GM12878 (cell line): Measurements from ENCODE around the gene MXD4. TPM values are rescaled to one million over a fixed set of nuclear protein-coding genes. Genes with fewer than 3 reads are reported as not detected.

Source experiments
- ATAC-seq: fragments of 200-7000 bp; cut with Tn5 transposase; 3 replicates; pipeline ENCODE4 v1.9.1; 2020; ENCODE audit warnings: mild to moderate bottlenecking, moderate library complexity
- BruUV-seq: library from RNA; stranded (reverse); fragments of 400-500 nt; replicated peaks from 2 replicates; lab custom pipeline; 2021; lab: Mats Ljungman, UMichigan
- CTCF ChIA-PET: fragments of 300-600 bp; sonication (Branson Sonifier 250); formaldehyde crosslinking; extraction: SDS; loops from one replicate; lab custom pipeline; 2021; ENCODE audit warnings: inconsistent platforms; lab: Yijun Ruan, JAX
- POLR2A ChIA-PET: fragments of 350-600 bp; formaldehyde crosslinking; extraction: SDS; loops from one replicate; lab custom pipeline; 2021; ENCODE audit warnings: inconsistent platforms; lab: Charles Lee
- RAD21 ChIA-PET: fragments of 300-600 bp; sonication (Branson Sonifier 250); formaldehyde crosslinking; loops from one replicate; lab custom pipeline; 2023; ENCODE audit warnings: antibody characterized with exemption; ENCODE audit not compliant: unreplicated experiment; lab: Charles Lee
- SMC1A ChIA-PET: fragments of 300-600 bp; sonication (Branson Sonifier 250); formaldehyde crosslinking; loops from one replicate; lab custom pipeline; 2023; ENCODE audit not compliant: unreplicated experiment, uncharacterized antibody; lab: Charles Lee
- DNase-seq: peaks from one replicate; pipeline ENCODE4 v3.0.0-alpha.2; 2011; ENCODE audit warnings: low read depth, low spot score
- FAIRE-seq: peaks from 3 replicates; lab custom pipeline; 2011; peaks lifted over from hg19 to GRCh38; lab: Jason Lieb, UNC
- H2AFZ ChIP-seq: 2 replicates; pipeline ENCODE4 v1.6.0; 2011; ENCODE audit warnings: low read depth, low read length, control low read depth; ENCODE audit not compliant: control insufficient read depth
- H3K27ac ChIP-seq: 2 replicates; pipeline ENCODE4 v1.5.1; 2011; ENCODE audit warnings: control low read depth; ENCODE audit not compliant: control insufficient read depth, insufficient read depth
- H3K27me3 ChIP-seq, 2 experiments: replicated peaks in 1 of 2; 2 replicates each; pipeline versions ENCODE4 v1.6.0 to v1.6.1; 2011; ENCODE audit warnings: low read length in 1 of 2; ENCODE audit not compliant: control insufficient read depth in 2 of 2, insufficient read depth in 2 of 2
- H3K36me3 ChIP-seq, 2 experiments: 2 replicates each; pipeline ENCODE4 v1.5.1; 2011; ENCODE audit warnings: low read length in 1 of 2; ENCODE audit not compliant: control insufficient read depth in 2 of 2, insufficient read depth in 2 of 2
- H3K4me1 ChIP-seq: 2 replicates; pipeline ENCODE4 v1.6.1; 2011; ENCODE audit warnings: mild to moderate bottlenecking, low read length, moderate library complexity, mixed read lengths; ENCODE audit not compliant: control insufficient read depth, insufficient read depth
- H3K4me2 ChIP-seq: 2 replicates; pipeline ENCODE4 v1.6.0; 2011; ENCODE audit warnings: control low read depth; ENCODE audit not compliant: control insufficient read depth, insufficient read depth
- H3K4me3 ChIP-seq: fragments of 200-600 bp; sonication (generic); 2 replicates; pipeline ENCODE4 v1.5.1; 2016
- H3K79me2 ChIP-seq: 2 replicates; pipeline ENCODE4 v1.6.0; 2011; ENCODE audit warnings: low read length; ENCODE audit not compliant: control insufficient read depth, insufficient read depth
- H3K9ac ChIP-seq: 2 replicates; pipeline ENCODE4 v1.8.0; 2011; ENCODE audit warnings: low read length, control low read depth, mixed read lengths; ENCODE audit not compliant: control insufficient read depth, insufficient read depth
- H3K9me3 ChIP-seq: replicated peaks from 3 replicates; pipeline ENCODE4 v1.5.1; 2011; ENCODE audit warnings: mild to moderate bottlenecking, low read length; ENCODE audit not compliant: control insufficient read depth, insufficient read depth
- H4K20me1 ChIP-seq: 2 replicates; pipeline ENCODE4 v1.6.0; 2011; ENCODE audit not compliant: control insufficient read depth, insufficient read depth
- ATF3 ChIP-seq: IDR thresholded peaks from 2 replicates; pipeline ENCODE4 v1.6.1; 2011; ENCODE audit warnings: low read depth, mild to moderate bottlenecking, low read length, moderate library complexity, borderline replicate concordance; ENCODE audit errors: extremely low read depth
- CBX3 ChIP-seq: fragments of 200-600 bp; sonication (generic); IDR thresholded peaks from 2 replicates; pipeline ENCODE4 v1.6.1; 2016; ENCODE audit warnings: low read depth, borderline replicate concordance
- CTCF ChIP-seq, 3 experiments: IDR thresholded peaks in 2 of 3; conservative IDR thresholded peaks in 1 of 3; 2 replicates each; pipeline ENCODE4 v1.5.1; 2011; ENCODE audit warnings: low read depth in 3 of 3, low read length in 3 of 3, mild to moderate bottlenecking in 3 of 3, control low read depth in 2 of 3, moderate library complexity in 2 of 3, inconsistent platforms in 1 of 3, mixed read lengths in 1 of 3; ENCODE audit not compliant: control insufficient read depth in 2 of 3, insufficient read depth in 1 of 3; ENCODE audit errors: extremely low read depth in 1 of 3
- DPF2 ChIP-seq: fragments of 450-650 bp; IDR thresholded peaks from 2 replicates; pipeline ENCODE4 v1.6.1; 2017; ENCODE audit warnings: mild to moderate bottlenecking
- JUNB ChIP-seq: IDR thresholded peaks from 2 replicates; pipeline ENCODE4 v1.6.1; 2016; ENCODE audit warnings: antibody characterized with exemption, mild to moderate bottlenecking
- KLF5 ChIP-seq: fragments of 450-650 bp; IDR thresholded peaks from 2 replicates; pipeline ENCODE4 v1.6.1; 2014; ENCODE audit warnings: mild to moderate bottlenecking; ENCODE audit not compliant: partially characterized antibody
- MEF2B ChIP-seq: fragments of 450-650 bp; IDR thresholded peaks from 2 replicates; pipeline ENCODE4 v1.6.1; 2018; ENCODE audit warnings: mild to moderate bottlenecking, moderate library complexity; ENCODE audit not compliant: partially characterized antibody, poor library complexity, severe bottlenecking
- NR2C1 ChIP-seq: fragments of 450-650 bp; IDR thresholded peaks from 2 replicates; pipeline ENCODE4 v1.6.1; 2017; ENCODE audit warnings: antibody characterized with exemption, mild to moderate bottlenecking, moderate library complexity
- PAX5 ChIP-seq: IDR thresholded peaks from 2 replicates; pipeline ENCODE4 v1.6.1; 2011; ENCODE audit warnings: low read depth, low read length, borderline replicate concordance
- SP1 ChIP-seq: IDR thresholded peaks from one replicate; pipeline ENCODE4 v1.6.1; 2011; ENCODE audit warnings: low read depth, low read length
- STAT1 ChIP-seq: fragments of 450-650 bp; conservative IDR thresholded peaks from 2 replicates; pipeline ENCODE4 v1.6.1; 2014; ENCODE audit warnings: antibody characterized with exemption, mild to moderate bottlenecking
- TCF3 ChIP-seq: IDR thresholded peaks from 2 replicates; pipeline ENCODE4 v1.6.1; 2012; ENCODE audit warnings: low read depth, mild to moderate bottlenecking, low read length, borderline replicate concordance; ENCODE audit not compliant: insufficient read depth
- YBX1 ChIP-seq: fragments of 450-650 bp; IDR thresholded peaks from 2 replicates; pipeline ENCODE4 v1.6.1; 2016; ENCODE audit warnings: antibody characterized with exemption
- WGBS: methylation state at CpG from one replicate; pipeline ENCODE4 v1.1.6; 2016; ENCODE audit warnings: low lambda C conversion rate; ENCODE audit not compliant: insufficient replicate concordance, insufficient coverage; ENCODE audit errors: missing lambda C conversion rate; 5-methylcytosine and 5-hydroxymethylcytosine counted together
- in situ Hi-C: fragments of 300-500 bp; cut with MboI; formaldehyde crosslinking; loops from 9 replicates; pipeline ENCODE4 v1.14.3; 2018; ENCODE audit warnings: mixed read lengths
- intact Hi-C: fragments of 100-400 bp; cut with micrococcal nuclease; formaldehyde crosslinking; loops from one replicate; pipeline ENCODE4 v1.14.2; 2022; ENCODE audit not compliant: unreplicated experiment
- polyA plus RNA-seq, 11 experiments: library from polyadenylated mRNA; depleted of rRNA in 4 of 11; unstranded in 6 of 11; stranded (reverse) in 5 of 11; fragments of >200 nt; fragmentation: Nextera tagmentation in 4 of 11; fragmentation: Illumina TruSeq in 1 of 11; extraction: Ambion mirVana in 4 of 11; extraction: Trizol in 1 of 11; gene quantifications; 1 replicate in 1 of 11; 2 replicates in 10 of 11; pipeline versions ENCODE4 v1.2.1 to v1.2.3, GENCODE V29; 2011 to 2016; ENCODE audit warnings: inconsistent platforms in 2 of 11, missing spikeins in 2 of 11, low read depth in 1 of 11
- total RNA-seq, 4 experiments: library from RNA; depleted of rRNA in 3 of 4; stranded (reverse); fragments of >200 nt in 3 of 4; fragmentation: Illumina TruSeq in 1 of 4; extraction: Trizol in 1 of 4; gene quantifications; 2 replicates each; pipeline versions ENCODE4 v1.2.1 to v1.2.3, GENCODE V29; 2013 to 2021
- TF ChIP-seq, protein P1 (sequence below): IDR thresholded peaks from 2 replicates; pipeline ENCODE4 v1.6.1; 2012; ENCODE audit warnings: low read length, inconsistent platforms
- TF ChIP-seq, protein P2 (sequence below): fragments of 450-650 bp; IDR thresholded peaks from 2 replicates; pipeline ENCODE4 v1.6.1; 2016; ENCODE audit warnings: mild to moderate bottlenecking

The MXD4 gene
- total and polyA plus RNA-seq, 10 of the 15 experiments (the other 5 are each of a cell fraction or from before 2014, with no cell fraction given): 0.21 to 25.6 (median 5.2) TPM

DNA sequence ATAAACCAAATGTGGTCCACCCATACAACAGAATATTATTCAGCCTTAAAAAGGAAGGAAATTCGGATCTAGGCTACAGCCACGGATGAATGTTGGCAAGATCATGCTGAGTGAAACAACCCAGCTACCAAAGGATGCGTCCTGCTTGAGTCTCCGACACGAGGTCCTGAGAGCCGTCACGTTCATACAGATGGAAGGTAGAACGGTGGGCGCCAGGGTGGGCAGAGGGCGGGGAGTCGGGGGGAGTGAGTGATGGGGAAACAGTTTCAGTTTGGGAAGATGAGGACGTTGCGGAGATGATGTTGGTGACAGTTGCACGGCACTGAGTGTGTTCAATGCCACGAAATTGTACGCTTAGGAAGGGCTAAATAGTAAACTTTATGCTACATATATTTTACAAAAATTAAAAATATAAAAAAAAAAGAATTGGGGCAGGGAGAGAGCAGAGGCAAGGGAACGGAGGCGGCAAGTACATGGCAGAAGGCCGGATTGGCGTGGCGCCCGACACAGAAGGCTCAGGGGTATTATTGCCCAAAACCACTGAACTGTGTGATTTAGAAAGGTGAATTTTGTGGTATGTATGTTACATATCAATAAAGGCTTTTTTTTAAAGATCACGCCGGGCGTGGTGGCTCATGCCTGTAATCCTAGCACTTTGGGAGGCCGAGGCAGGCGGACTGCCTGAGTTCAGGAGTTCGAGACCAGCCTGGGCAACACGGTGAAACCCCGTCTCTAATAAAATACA lies 14.8 kb upstream of the MXD4 start (continued):
- TF ChIP-seq CTCF (IDR thresholded peaks at IDR 0.05 in 2 of 3, conservative IDR thresholded peaks at IDR 0.05 in 1 of 3; ENCODE audit: control insufficient read depth in 2 of 3, extremely low read depth in 1 of 3, insufficient read depth in 1 of 3, low read depth in 3 of 3, low read length in 3 of 3) (no peak), YBX1 (no peak), SP1 (no peak), CBX3 (no peak), TCF3 (no peak)
- TF ChIP-seq, protein P1, sequence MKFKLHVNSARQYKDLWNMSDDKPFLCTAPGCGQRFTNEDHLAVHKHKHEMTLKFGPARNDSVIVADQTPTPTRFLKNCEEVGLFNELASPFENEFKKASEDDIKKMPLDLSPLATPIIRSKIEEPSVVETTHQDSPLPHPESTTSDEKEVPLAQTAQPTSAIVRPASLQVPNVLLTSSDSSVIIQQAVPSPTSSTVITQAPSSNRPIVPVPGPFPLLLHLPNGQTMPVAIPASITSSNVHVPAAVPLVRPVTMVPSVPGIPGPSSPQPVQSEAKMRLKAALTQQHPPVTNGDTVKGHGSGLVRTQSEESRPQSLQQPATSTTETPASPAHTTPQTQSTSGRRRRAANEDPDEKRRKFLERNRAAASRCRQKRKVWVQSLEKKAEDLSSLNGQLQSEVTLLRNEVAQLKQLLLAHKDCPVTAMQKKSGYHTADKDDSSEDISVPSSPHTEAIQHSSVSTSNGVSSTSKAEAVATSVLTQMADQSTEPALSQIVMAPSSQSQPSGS: no peak

GRCh38 chr4:2275546-2276251 lies 13.8 kb upstream of the MXD4 start:
- H3K27ac ChIP-seq: no peak overlapping the region
- no peak overlapping the region for H3K4me3 ChIP-seq
- ChIA-PET CTCF (no interaction called here), RAD21 (no interaction called here), POLR2A (no interaction called here), SMC1A (no interaction called here)
- in situ Hi-C loops: no loop called here
- no peak overlapping the region for H3K9ac ChIP-seq
- H3K79me2 ChIP-seq: no peaks in the 10 kb centered on the region
- DNase-seq (no peak), ATAC-seq (no peak), FAIRE-seq (no peak)
- no TSS peak for BruUV-seq
- H3K9me3 ChIP-seq: no peaks in the 10 kb centered on the region
- 71% methylated on average over 44 of the region's 44 CpGs for WGBS
- intact Hi-C loops: no loop called here
- no peaks in the 10 kb centered on the region for H3K36me3 ChIP-seq
- H2AFZ ChIP-seq: no peak overlapping the region
- no peaks in the 10 kb centered on the region for H3K27me3 ChIP-seq
- no peaks in the 10 kb centered on the region for H3K4me1 ChIP-seq
- no peaks in the 10 kb centered on the region for H4K20me1 ChIP-seq
- H3K4me2 ChIP-seq: no peak overlapping the region
- TF ChIP-seq DPF2 (no peak), NR2C1 (no peak), MEF2B (no peak), PAX5 (no peak), JUNB (no peak), SP1 (no peak), KLF5 (no peak), ATF3 (no peak), STAT1 (no peak)
- TF ChIP-seq, protein P2, sequence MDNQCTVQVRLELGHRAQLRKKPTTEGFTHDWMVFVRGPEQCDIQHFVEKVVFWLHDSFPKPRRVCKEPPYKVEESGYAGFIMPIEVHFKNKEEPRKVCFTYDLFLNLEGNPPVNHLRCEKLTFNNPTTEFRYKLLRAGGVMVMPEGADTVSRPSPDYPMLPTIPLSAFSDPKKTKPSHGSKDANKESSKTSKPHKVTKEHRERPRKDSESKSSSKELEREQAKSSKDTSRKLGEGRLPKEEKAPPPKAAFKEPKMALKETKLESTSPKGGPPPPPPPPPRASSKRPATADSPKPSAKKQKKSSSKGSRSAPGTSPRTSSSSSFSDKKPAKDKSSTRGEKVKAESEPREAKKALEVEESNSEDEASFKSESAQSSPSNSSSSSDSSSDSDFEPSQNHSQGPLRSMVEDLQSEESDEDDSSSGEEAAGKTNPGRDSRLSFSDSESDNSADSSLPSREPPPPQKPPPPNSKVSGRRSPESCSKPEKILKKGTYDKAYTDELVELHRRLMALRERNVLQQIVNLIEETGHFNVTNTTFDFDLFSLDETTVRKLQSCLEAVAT: no peak
